ENCODE results near the gene FAM210A.

Gene FAM210A

DNA sequence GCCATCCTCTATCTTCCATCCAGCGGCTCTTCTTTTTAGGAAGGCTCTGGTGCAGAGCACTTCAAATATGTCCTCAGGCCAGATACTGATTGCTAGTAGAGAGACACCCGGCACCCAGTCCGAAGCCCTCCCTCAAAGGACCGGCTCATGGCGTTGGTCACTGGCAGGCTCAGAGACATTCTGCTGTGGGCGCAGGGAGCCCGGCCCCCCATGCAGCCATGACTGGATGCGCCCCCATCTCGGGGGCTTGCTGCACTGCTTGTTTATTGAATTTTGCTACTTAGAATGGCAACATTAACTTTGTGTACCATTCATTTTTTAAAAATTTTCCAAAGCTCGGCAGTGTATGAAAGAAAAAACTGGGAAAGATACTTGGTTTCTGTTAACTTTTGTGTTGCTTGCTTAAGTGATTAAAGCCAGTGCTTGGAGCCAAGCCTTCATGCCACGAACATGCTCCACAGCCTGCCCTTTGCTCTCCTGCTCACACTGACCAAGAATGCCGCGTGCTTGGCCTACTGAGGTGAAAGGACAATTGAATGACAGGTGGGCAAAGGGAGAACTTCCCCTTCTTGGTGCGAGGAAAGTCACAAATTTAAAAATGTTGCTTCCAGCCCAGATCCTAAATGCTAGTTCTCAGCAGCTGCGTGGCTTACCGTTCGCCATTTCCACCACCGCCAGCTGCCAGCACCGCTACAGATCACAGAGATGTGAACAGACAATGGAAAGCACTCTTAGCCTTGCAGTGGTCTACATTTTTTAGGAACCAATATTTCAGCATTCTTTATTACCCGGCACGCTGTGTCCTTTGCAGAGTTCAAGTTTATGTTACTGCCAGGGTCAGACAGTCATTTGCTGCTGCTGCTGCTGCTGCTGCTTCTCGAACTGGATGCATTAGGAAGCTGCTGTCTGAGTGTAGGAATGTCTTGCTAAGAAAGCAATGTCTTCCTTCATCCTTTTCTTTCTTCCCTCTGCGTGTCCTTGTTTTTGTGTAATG is 76.7 kb downstream of the FAM210A start:
- TF ChIP-seq, protein P1, sequence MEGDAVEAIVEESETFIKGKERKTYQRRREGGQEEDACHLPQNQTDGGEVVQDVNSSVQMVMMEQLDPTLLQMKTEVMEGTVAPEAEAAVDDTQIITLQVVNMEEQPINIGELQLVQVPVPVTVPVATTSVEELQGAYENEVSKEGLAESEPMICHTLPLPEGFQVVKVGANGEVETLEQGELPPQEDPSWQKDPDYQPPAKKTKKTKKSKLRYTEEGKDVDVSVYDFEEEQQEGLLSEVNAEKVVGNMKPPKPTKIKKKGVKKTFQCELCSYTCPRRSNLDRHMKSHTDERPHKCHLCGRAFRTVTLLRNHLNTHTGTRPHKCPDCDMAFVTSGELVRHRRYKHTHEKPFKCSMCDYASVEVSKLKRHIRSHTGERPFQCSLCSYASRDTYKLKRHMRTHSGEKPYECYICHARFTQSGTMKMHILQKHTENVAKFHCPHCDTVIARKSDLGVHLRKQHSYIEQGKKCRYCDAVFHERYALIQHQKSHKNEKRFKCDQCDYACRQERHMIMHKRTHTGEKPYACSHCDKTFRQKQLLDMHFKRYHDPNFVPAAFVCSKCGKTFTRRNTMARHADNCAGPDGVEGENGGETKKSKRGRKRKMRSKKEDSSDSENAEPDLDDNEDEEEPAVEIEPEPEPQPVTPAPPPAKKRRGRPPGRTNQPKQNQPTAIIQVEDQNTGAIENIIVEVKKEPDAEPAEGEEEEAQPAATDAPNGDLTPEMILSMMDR (IDR thresholded peaks at IDR 0.05; ENCODE audit: control extremely low read depth, extremely low read depth, low read depth, missing control alignments) = no peak
- ChIA-PET CTCF (interaction anchor here (1.0 kb wide), 1 partner anchor 92 kb away, joined by 3 read pairs; no protein-coding TSS in a partner anchor), POLR2A (no interaction called here)
- DNase-seq (ENCODE audit: extremely low spot score) = no peak

DNA sequence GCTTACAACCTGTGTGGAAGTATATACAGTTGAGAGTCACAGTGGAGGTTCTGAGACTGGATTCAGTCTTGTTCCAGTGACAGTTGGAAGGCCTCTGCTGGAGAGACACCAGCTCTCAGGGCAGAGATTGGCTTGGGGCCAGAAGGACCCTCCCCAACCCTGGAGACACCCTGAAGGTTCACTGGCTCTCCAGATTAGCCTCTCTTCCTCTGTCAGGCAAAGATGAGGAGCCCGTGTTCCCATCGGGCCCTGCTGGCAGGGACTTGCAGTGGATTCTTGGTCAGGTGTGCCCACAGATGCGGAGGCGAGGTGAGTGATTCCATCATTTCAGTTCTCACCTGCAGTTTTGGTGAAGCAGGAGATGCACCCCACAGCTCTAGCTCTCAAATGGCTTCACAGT is 78.6 kb downstream of the FAM210A start:
- CTCF ChIA-PET = interaction anchor here (0.9 to 1.5 kb wide), 2 partner anchors 11 to 17 kb away, joined by 4 read pairs; no protein-coding TSS in a partner anchor
- POLR2A ChIA-PET = no interaction called here
- DNase-seq (ENCODE audit: extremely low spot score) = no peak
- TF ChIP-seq, protein P1 (IDR thresholded peaks at IDR 0.05; ENCODE audit: control extremely low read depth, extremely low read depth, low read depth, missing control alignments) = no peak

DNA sequence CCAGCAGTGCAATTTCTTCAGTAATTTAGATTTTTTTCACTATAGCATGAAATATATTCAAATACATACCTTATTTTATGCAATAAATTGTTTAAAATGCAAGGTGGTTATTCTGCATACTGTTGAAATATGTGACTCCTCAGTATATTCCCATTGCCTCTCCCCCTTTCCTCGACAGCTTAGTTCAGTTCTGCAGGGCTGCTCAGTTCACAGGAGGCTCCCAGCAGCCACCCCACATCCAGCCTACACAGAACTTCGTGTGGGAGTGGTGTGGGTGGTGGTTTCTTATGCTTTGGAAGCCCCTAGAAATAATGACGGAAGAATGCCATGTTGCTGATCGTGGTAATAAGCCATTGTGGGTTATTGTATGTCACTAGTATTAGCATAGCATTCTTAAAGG is 79.7 kb downstream of the FAM210A start:
- ChIA-PET POLR2A (no interaction called here), CTCF (no interaction called here)
- TF ChIP-seq, protein P1 (IDR thresholded peaks at IDR 0.05; ENCODE audit: control extremely low read depth, extremely low read depth, low read depth, missing control alignments) = no peak
- DNase-seq (ENCODE audit: extremely low spot score) = no peak

DNA sequence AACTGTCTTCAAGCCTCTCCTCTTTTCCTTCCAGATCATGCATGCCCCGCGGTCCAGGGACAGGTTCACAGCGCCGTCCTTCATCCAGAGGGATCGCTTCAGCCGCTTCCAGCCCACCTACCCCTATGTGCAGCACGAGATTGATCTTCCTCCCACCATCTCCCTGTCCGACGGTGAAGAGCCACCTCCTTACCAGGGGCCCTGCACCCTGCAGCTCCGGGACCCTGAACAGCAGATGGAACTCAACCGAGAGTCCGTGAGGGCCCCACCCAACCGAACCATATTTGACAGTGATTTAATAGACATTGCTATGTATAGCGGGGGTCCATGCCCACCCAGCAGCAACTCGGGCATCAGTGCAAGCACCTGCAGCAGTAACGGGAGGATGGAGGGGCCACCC is 81.3 kb downstream of the FAM210A start:
- DNase-seq (ENCODE audit: extremely low spot score) = no peak
- ChIA-PET CTCF (interaction anchor here (0.9 kb wide), 1 partner anchor 16 kb away, joined by 3 read pairs; no protein-coding TSS in a partner anchor), POLR2A (no interaction called here)
- TF ChIP-seq, protein P1 (IDR thresholded peaks at IDR 0.05; ENCODE audit: control extremely low read depth, extremely low read depth, low read depth, missing control alignments) = no peak

DNA sequence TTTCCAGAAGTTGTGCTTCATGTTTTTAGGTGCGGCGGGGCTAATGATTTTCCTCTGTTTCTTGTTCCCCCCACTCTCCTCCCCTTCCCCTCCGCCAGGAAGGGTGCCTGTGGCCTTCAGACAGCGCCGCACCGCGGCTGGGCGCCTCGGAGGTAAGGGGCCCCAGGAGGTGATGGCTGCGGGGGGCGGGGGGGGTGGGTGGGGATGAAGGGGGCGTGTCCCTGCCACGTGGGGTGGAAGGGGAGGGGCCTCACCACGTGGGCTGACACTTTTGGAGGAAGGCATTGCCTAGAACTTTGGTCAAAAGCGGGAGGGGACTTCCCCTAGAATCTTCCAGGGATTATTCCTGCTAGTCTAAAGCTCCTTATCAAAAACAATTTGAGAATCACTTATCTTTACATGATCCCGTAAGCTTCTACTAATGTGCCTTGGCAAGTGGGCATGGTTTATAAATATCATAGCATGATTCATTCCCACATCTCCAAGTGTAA is 83.1 kb downstream of the FAM210A start:
- TF ChIP-seq, protein P1 (IDR thresholded peaks at IDR 0.05; ENCODE audit: control extremely low read depth, extremely low read depth, low read depth, missing control alignments) = no peak
- ChIA-PET CTCF (interaction anchor here (0.9 kb wide), 1 partner anchor 11 kb away, joined by 3 read pairs; no protein-coding TSS in a partner anchor), POLR2A (no interaction called here)
- DNase-seq (ENCODE audit: extremely low spot score) = no peak

DNA sequence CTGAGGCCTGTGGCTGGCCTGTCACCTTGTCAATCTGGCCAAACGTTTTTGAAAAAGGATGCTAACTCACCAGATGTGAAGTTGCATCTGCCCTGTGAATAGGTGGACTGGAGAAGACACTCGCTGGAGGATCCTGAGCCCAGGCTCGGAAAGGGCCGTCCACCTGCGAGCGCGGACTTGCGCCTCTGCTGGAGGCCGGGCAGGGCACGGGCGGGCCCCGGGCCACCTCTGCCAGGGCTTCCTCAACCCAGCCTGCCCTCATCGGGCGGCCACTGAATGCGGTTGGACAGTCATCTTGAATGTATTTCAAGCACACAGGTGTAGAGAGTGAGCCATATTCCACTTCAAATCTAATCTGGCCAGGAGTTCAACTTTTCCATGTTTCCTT is 83.9 kb downstream of the FAM210A start:
- ChIA-PET POLR2A (no interaction called here), CTCF (no interaction called here)
- TF ChIP-seq, protein P1 (IDR thresholded peaks at IDR 0.05; ENCODE audit: control extremely low read depth, extremely low read depth, low read depth, missing control alignments) = no peak
- no peak for DNase-seq (ENCODE audit: extremely low spot score)

Data from GM10248 (cell line).